Breast epithelium (tissue), 3 donors: Measurements from ENCODE around the gene WFDC9.

ENCODE experiments used
- CTCF ChIP-seq, 3 donors: fragments of 450-650 bp; IDR thresholded peaks; one replicate each; pipeline ENCODE4 v1.5.1; 2016 to 2017; ENCODE audit warnings: antibody characterized with exemption in 3 of 3, mild to moderate bottlenecking in 3 of 3, moderate library complexity in 3 of 3
- POLR2A ChIP-seq: fragments of 450-650 bp; IDR thresholded peaks from one replicate; pipeline ENCODE4 v1.6.1; 2016; ENCODE audit warnings: antibody characterized with exemption, mild to moderate bottlenecking, moderate library complexity
- POLR2AphosphoS5 ChIP-seq, 3 donors: sonication (generic); formaldehyde crosslinking; IDR thresholded peaks; one replicate each; pipeline ENCODE4 v1.6.1; 2017; ENCODE audit warnings: antibody characterized with exemption in 3 of 3

- TF ChIP-seq POLR2A, result no peak
- no peak for TF ChIP-seq CTCF (IDR thresholded peaks at IDR 0.05)
- no peak for TF ChIP-seq POLR2AphosphoS5 (IDR thresholded peaks at IDR 0.05)
These were observed at the start of gene WFDC9 for GRCh38 chr20:45631184-45631583.
